Keratinocyte (primary cell): ENCODE measurements around the gene GYG2. TPM values are rescaled to one million over a fixed set of nuclear protein-coding genes. Genes with fewer than 3 reads are reported as not detected.

Experiments
- DNase-seq: peaks from one replicate; pipeline ENCODE4 v3.0.0-alpha.2; 2011; ENCODE audit warnings: low read depth, missing footprints, low spot score
- FAIRE-seq: peaks from 2 replicates; lab custom pipeline; 2011; peaks lifted over from hg19 to GRCh38; lab: Jason Lieb, UNC
- H2AFZ ChIP-seq: 2 replicates; pipeline ENCODE4 v1.6.0; 2012; ENCODE audit warnings: low read length, control low read depth, inconsistent platforms; ENCODE audit not compliant: control insufficient read depth
- H3K27ac ChIP-seq: 2 replicates; pipeline ENCODE4 v1.5.1; 2011; ENCODE audit warnings: low read length; ENCODE audit not compliant: control insufficient read depth, insufficient read depth
- H3K27me3 ChIP-seq: 3 replicates; pipeline ENCODE4 v1.6.0; 2011; ENCODE audit warnings: low read length; ENCODE audit not compliant: control insufficient read depth, insufficient read depth; ENCODE audit errors: extremely low read depth
- H3K36me3 ChIP-seq, 2 experiments: 2 replicates in 1 of 2; 3 replicates in 1 of 2; pipeline ENCODE4 v1.5.1; 2011; ENCODE audit warnings: low read length in 2 of 2, mild to moderate bottlenecking in 1 of 2; ENCODE audit not compliant: control insufficient read depth in 2 of 2, insufficient read depth in 2 of 2; ENCODE audit errors: extremely low read depth in 1 of 2
- H3K4me1 ChIP-seq: 3 replicates; pipeline ENCODE4 v1.5.1; 2011; ENCODE audit warnings: low read length; ENCODE audit not compliant: control insufficient read depth, insufficient read depth; ENCODE audit errors: extremely low read depth
- H3K4me2 ChIP-seq: 3 replicates; pipeline ENCODE4 v1.6.0; 2011; ENCODE audit warnings: low read depth, low read length; ENCODE audit not compliant: control insufficient read depth, insufficient read depth; ENCODE audit errors: extremely low read depth
- H3K4me3 ChIP-seq, 3 experiments: fragments of 200-600 bp in 1 of 3; sonication (generic) in 1 of 3; 2 replicates in 2 of 3; 3 replicates in 1 of 3; pipeline ENCODE4 v1.5.1; 2011 to 2016; ENCODE audit warnings: low read length in 3 of 3, mild to moderate bottlenecking in 3 of 3, control low read depth in 2 of 3, inconsistent platforms in 1 of 3, low read depth in 1 of 3, mixed read lengths in 1 of 3, mixed run types in 1 of 3, moderate library complexity in 1 of 3; ENCODE audit not compliant: control insufficient read depth in 2 of 3, insufficient read depth in 2 of 3; ENCODE audit errors: extremely low read depth in 1 of 3
- H3K79me2 ChIP-seq: 2 replicates; pipeline ENCODE4 v1.6.0; 2012; ENCODE audit warnings: low read length; ENCODE audit not compliant: control insufficient read depth, insufficient read depth
- H3K9ac ChIP-seq: 3 replicates; pipeline ENCODE4 v1.6.0; 2011; ENCODE audit warnings: low read length; ENCODE audit not compliant: control insufficient read depth, insufficient read depth; ENCODE audit errors: extremely low read depth
- H3K9me1 ChIP-seq: 3 replicates; pipeline ENCODE4 v1.6.0; 2011; ENCODE audit warnings: low read length; ENCODE audit not compliant: control insufficient read depth, insufficient read depth; ENCODE audit errors: extremely low read depth
- H3K9me3 ChIP-seq: 2 replicates; pipeline ENCODE4 v1.5.1; 2012; ENCODE audit warnings: low read depth, low read length; ENCODE audit not compliant: control insufficient read depth
- H4K20me1 ChIP-seq: 3 replicates; pipeline ENCODE4 v1.6.0; 2011; ENCODE audit warnings: low read length; ENCODE audit not compliant: control insufficient read depth, insufficient read depth; ENCODE audit errors: extremely low read depth
- CTCF ChIP-seq, 3 experiments: IDR thresholded peaks in 1 of 3; conservative IDR thresholded peaks in 1 of 3; optimal IDR thresholded peaks in 1 of 3; 2 replicates in 2 of 3; 3 replicates in 1 of 3; pipeline versions ENCODE3 to v1.5.1; 2011; ENCODE audit warnings: low read length in 3 of 3, mild to moderate bottlenecking in 3 of 3, moderate library complexity in 2 of 3, control low read depth in 1 of 3, inconsistent platforms in 1 of 3; ENCODE audit not compliant: insufficient read depth in 2 of 3; ENCODE audit errors: extremely low read depth in 1 of 3
- EZH2 ChIP-seq: IDR thresholded peaks from one replicate; pipeline ENCODE4 v1.6.1; 2012; ENCODE audit warnings: inconsistent platforms, mild to moderate bottlenecking, low read length, moderate library complexity
- dilution Hi-C: fragments of 300-500 bp; cut with MboI; formaldehyde crosslinking; loops from one replicate; pipeline ENCODE4 v1.7.0; 2020; ENCODE audit warnings: low sequenced_read_pairs; ENCODE audit not compliant: extremely low pct_ligation_motif_present
- polyA plus RNA-seq, 5 experiments: library from polyadenylated mRNA; depleted of rRNA in 3 of 5; stranded (reverse) in 3 of 5; stranded (forward) in 1 of 5; unstranded in 1 of 5; fragments of >200 nt; gene quantifications; 1 replicate in 1 of 5; 2 replicates in 3 of 5; 3 replicates in 1 of 5; pipeline versions ENCODE4 v1.2.1 to v1.2.3, GENCODE V29; 2011 to 2012; ENCODE audit warnings: missing spikeins in 2 of 5, low read depth in 1 of 5, low replicate concordance in 1 of 5

GYG2 gene
- polyA plus RNA-seq, 1 donor (not counting 4 experiments of a cell fraction or from before 2014, with no cell fraction given): not detected

GRCh38 chrX:2870650-2871049 lies 41.9 kb downstream of the GYG2 start:
- H3K79me2 ChIP-seq: no peaks in the 10 kb centered on the region
- no peak overlapping the region for H3K4me3 ChIP-seq
- H3K27me3 ChIP-seq: no peaks in the 10 kb centered on the region
- no peaks in the 10 kb centered on the region for H3K36me3 ChIP-seq
- no peaks in the 10 kb centered on the region for H4K20me1 ChIP-seq
- H3K4me1 ChIP-seq: no peaks in the 10 kb centered on the region
- H3K4me2 ChIP-seq: no peak overlapping the region
- H3K27ac ChIP-seq: no peak overlapping the region
- H2AFZ ChIP-seq: no peak overlapping the region
- H3K9me3 ChIP-seq: no peaks in the 10 kb centered on the region
- DNase-seq (no peak), FAIRE-seq (no peak)
- TF ChIP-seq EZH2 (no peak), CTCF (optimal IDR thresholded peaks at IDR 0.05 in 1 of 3, IDR thresholded peaks at IDR 0.05 in 1 of 3, conservative IDR thresholded peaks at IDR 0.05 in 1 of 3; ENCODE audit: extremely low read depth in 1 of 3, insufficient read depth in 2 of 3, low read length in 3 of 3) (no peak)
- dilution Hi-C loops: loop anchor here (25.0 kb wide), 1 partner anchor 167 kb away; the partner anchor contains the start of gene ARSF
- H3K9me1 ChIP-seq: no peaks in the 10 kb centered on the region
- H3K9ac ChIP-seq: no peak overlapping the region

GRCh38 chrX:2871831-2872230 lies 43.1 kb downstream of the GYG2 start:
- no peak for DNase-seq
- Histone ChIP-seq H2AFZ (no peak overlapping the region), H3K4me2 (no peak overlapping the region), H3K36me3 (no peaks in the 10 kb centered on the region), H3K79me2 (no peaks in the 10 kb centered on the region), H3K27me3 (no peaks in the 10 kb centered on the region), H3K27ac (no peak overlapping the region), H3K9me3 (no peaks in the 10 kb centered on the region), H3K4me1 (no peaks in the 10 kb centered on the region), H3K4me3 (no peak overlapping the region), H3K9ac (no peak overlapping the region), H4K20me1 (no peaks in the 10 kb centered on the region), H3K9me1 (no peaks in the 10 kb centered on the region)
- TF ChIP-seq EZH2 (no peak), CTCF (optimal IDR thresholded peaks at IDR 0.05 in 1 of 3, IDR thresholded peaks at IDR 0.05 in 1 of 3, conservative IDR thresholded peaks at IDR 0.05 in 1 of 3; ENCODE audit: extremely low read depth in 1 of 3, insufficient read depth in 2 of 3, low read length in 3 of 3) (no peak)
- no peak for FAIRE-seq
- dilution Hi-C loops: loop anchor here (25.0 kb wide), 1 partner anchor 165 kb away; the partner anchor contains the start of gene ARSF
